ENCODE data around the gene ABCB4. TPM values are rescaled to one million over a fixed set of nuclear protein-coding genes. Genes with fewer than 3 reads are reported as not detected.

Gene ABCB4
- total RNA-seq, 1 donor from 2014 or later = 0.30 TPM

DNA sequence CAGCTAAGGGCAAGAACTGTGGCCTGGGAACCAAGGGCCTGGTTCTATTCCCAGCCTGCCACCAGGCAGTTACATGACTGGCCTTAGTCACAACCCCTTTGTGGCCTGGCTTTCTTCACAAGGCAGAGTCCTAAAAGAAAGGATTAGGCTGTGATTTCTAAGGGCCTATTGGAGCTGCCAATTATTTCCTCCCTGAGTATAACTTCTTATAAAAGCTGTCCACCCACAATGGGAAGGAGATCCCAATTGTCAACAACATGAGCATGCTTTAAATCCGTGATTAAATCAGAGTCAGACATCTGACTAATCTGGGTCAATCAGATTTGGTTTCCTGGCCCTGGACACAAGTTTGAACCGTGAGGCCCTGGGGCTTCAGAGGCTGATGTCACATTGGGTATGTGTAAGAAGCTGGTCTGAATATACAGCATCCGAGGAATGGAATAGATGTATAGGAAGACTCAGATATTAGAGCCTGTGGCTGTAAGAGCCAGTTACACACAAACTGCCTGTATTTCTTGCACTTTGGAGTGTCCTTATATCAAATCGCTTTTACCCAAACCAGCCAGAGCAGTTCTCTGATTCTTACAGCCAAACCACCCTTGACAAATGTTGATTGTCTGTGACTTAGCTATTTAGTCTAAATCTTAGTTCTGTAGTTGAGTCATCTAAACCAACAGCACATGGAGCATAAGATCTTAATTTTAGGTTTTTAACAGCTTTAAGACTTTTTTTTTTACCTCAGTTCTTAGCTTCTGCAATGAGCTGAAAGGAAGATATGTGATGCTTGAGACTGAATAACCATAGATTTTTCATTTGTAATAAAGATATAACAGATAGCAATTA is 61.3 kb downstream of the ABCB4 start:
- Histone ChIP-seq H3K27me3 (no peaks in the 10 kb centered on the region), H3K4me2 (peak overlapping the region; percentile 20), H3K9ac (no peak overlapping the region), H4K20me1 (ENCODE audit: low read depth) (no peaks in the 10 kb centered on the region), H3K79me2 (ENCODE audit: low read depth) (no peaks in the 10 kb centered on the region), H3K36me3 (no peaks in the 10 kb centered on the region), H3K9me3 (ENCODE audit: low read depth) (no peaks in the 10 kb centered on the region), H3K27ac (peak overlapping the region; percentile 89), H3F3A (ENCODE audit: low read depth) (peaks cover 21% of the 10 kb centered on the region), H2AFZ (replicated peaks) (no peak overlapping the region), H3K4me3 (no peak overlapping the region), H3K4me1 (peaks cover 29% of the 10 kb centered on the region)
- H3K4me3 Mint-ChIP-seq = no peak overlapping the region
- H3K27ac Mint-ChIP-seq = peak overlapping the region; percentile 91
- H3K4me1 Mint-ChIP-seq = peaks cover 19% of the 10 kb centered on the region
- peak; percentile 84 for DNase-seq (ENCODE audit: low spot score)
- peaks cover 2% of the 10 kb centered on the region for H3K27me3 Mint-ChIP-seq (ENCODE audit: insufficient read depth, low read depth)
- H3K9me3 Mint-ChIP-seq = no peaks in the 10 kb centered on the region
- TF ChIP-seq, protein P1, sequence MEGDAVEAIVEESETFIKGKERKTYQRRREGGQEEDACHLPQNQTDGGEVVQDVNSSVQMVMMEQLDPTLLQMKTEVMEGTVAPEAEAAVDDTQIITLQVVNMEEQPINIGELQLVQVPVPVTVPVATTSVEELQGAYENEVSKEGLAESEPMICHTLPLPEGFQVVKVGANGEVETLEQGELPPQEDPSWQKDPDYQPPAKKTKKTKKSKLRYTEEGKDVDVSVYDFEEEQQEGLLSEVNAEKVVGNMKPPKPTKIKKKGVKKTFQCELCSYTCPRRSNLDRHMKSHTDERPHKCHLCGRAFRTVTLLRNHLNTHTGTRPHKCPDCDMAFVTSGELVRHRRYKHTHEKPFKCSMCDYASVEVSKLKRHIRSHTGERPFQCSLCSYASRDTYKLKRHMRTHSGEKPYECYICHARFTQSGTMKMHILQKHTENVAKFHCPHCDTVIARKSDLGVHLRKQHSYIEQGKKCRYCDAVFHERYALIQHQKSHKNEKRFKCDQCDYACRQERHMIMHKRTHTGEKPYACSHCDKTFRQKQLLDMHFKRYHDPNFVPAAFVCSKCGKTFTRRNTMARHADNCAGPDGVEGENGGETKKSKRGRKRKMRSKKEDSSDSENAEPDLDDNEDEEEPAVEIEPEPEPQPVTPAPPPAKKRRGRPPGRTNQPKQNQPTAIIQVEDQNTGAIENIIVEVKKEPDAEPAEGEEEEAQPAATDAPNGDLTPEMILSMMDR (IDR thresholded peaks at IDR 0.05) = no peak
- TF ChIP-seq EZH2phosphoT487 (IDR thresholded peaks at IDR 0.05) (no peak), EZH2 (IDR thresholded peaks at IDR 0.05) (no peak)
- H3K36me3 Mint-ChIP-seq = no peaks in the 10 kb centered on the region

DNA sequence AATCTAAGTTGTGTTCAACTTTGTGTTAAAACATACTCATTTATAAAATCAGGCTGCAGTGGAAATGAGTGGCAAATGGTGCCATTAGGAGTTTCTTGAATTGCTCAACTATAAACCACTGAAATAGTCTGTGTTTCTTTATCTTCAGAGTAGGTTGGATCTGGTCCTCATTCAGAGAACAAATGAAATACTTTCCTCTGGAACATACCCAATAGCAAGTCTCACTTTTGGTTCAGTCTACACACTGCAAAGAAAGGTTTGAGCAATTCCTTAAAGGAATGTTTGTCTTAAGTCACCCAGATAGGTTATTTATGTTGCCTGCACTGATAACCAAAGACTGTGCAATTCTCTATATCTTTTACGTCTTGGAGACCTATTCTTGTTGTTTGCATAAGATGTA is 62.5 kb downstream of the ABCB4 start:
- Histone ChIP-seq H3F3A (ENCODE audit: low read depth) (peaks cover 21% of the 10 kb centered on the region), H3K4me1 (peaks cover 32% of the 10 kb centered on the region), H3K4me2 (peak overlapping the region; percentile 20), H3K9me3 (ENCODE audit: low read depth) (no peaks in the 10 kb centered on the region), H4K20me1 (ENCODE audit: low read depth) (no peaks in the 10 kb centered on the region), H3K4me3 (no peak overlapping the region), H3K36me3 (no peaks in the 10 kb centered on the region), H3K79me2 (ENCODE audit: low read depth) (no peaks in the 10 kb centered on the region), H3K27me3 (no peaks in the 10 kb centered on the region), H2AFZ (replicated peaks) (no peak overlapping the region), H3K9ac (no peak overlapping the region), H3K27ac (peak overlapping the region; percentile 89)
- Mint-ChIP-seq H3K36me3 (no peaks in the 10 kb centered on the region), H3K27me3 (ENCODE audit: insufficient read depth, low read depth) (peaks cover 2% of the 10 kb centered on the region), H3K9me3 (no peaks in the 10 kb centered on the region), H3K4me1 (peaks cover 18% of the 10 kb centered on the region), H3K27ac (no peak overlapping the region), H3K4me3 (no peak overlapping the region)
- TF ChIP-seq EZH2 (IDR thresholded peaks at IDR 0.05) = no peak
- TF ChIP-seq EZH2phosphoT487 (IDR thresholded peaks at IDR 0.05) = no peak
- TF ChIP-seq, protein P1 (IDR thresholded peaks at IDR 0.05) = no peak
- DNase-seq (ENCODE audit: low spot score) = no peak

DNA sequence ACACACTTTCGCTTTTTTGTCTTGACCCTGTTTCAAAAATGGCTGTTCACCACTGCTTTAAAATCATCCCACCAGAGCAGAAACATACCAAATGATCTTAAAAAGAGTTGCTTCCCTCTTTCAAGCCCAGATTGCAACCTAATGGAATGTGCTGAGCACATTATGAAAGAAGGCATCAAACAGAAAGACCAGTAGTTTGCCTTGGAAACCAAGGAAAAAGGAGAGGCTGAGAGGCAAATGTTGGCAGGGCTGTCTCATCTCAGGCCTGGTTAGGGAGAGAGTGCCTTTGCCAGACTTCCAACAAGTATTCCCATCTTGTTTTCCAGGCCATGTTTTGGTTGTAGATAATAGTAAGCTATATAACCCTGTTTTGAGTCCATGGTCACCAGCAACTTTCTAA is 64.3 kb downstream of the ABCB4 start:
- Histone ChIP-seq H3K4me2 (no peak overlapping the region), H3K9me3 (ENCODE audit: low read depth) (no peaks in the 10 kb centered on the region), H3K4me1 (peaks cover 32% of the 10 kb centered on the region), H3F3A (ENCODE audit: low read depth) (peaks cover 21% of the 10 kb centered on the region), H2AFZ (replicated peaks) (peak overlapping the region; percentile 86), H3K27me3 (no peaks in the 10 kb centered on the region), H3K4me3 (no peak overlapping the region), H3K27ac (no peak overlapping the region), H4K20me1 (ENCODE audit: low read depth) (no peaks in the 10 kb centered on the region), H3K79me2 (ENCODE audit: low read depth) (no peaks in the 10 kb centered on the region), H3K9ac (no peak overlapping the region), H3K36me3 (no peaks in the 10 kb centered on the region)
- Mint-ChIP-seq H3K36me3 (no peaks in the 10 kb centered on the region), H3K27me3 (ENCODE audit: insufficient read depth, low read depth) (peaks cover 2% of the 10 kb centered on the region), H3K9me3 (no peaks in the 10 kb centered on the region), H3K4me3 (no peak overlapping the region), H3K4me1 (peaks cover 16% of the 10 kb centered on the region), H3K27ac (no peak overlapping the region)
- TF ChIP-seq EZH2phosphoT487 (IDR thresholded peaks at IDR 0.05) (no peak), EZH2 (IDR thresholded peaks at IDR 0.05) (no peak)
- TF ChIP-seq, protein P1 (IDR thresholded peaks at IDR 0.05) = no peak
- DNase-seq (ENCODE audit: low spot score) = no peak
